WERI-Rb-1 (cell line): ENCODE measurements around the gene HIPK2.
A peak's percentile ranks its signal among the peaks of the same experiment; 100 is the strongest.

ENCODE experiments used
- DNase-seq: peaks from one replicate; pipeline ENCODE4 v3.0.0-alpha.2; 2020
- H3K27ac ChIP-seq: fragments of 250-450 bp; sonication (Bioruptor Pico); 2 replicates; pipeline ENCODE4 v1.5.1; 2020; ENCODE audit warnings: mild to moderate bottlenecking, moderate library complexity
- H3K27me3 ChIP-seq: fragments of 250-450 bp; sonication (Bioruptor Pico); 2 replicates; pipeline ENCODE4 v1.5.1; 2021; ENCODE audit warnings: mild to moderate bottlenecking, low read depth, moderate library complexity; ENCODE audit not compliant: insufficient read depth, severe bottlenecking
- H3K36me3 ChIP-seq: fragments of 250-450 bp; sonication (Bioruptor Pico); 2 replicates; pipeline ENCODE4 v1.5.1; 2020; ENCODE audit warnings: mild to moderate bottlenecking, moderate library complexity
- H3K4me3 ChIP-seq: 2 replicates; pipeline ENCODE4 v1.5.1; 2011; ENCODE audit warnings: low read depth, mild to moderate bottlenecking, control low read depth, low read length
- H3K9me3 ChIP-seq: fragments of 250-450 bp; sonication (Bioruptor Pico); 2 replicates; pipeline ENCODE4 v1.5.1; 2021; ENCODE audit warnings: mild to moderate bottlenecking, moderate library complexity; ENCODE audit not compliant: severe bottlenecking
- CTCF ChIP-seq: IDR thresholded peaks from 2 replicates; pipeline ENCODE4 v1.5.1; 2011; ENCODE audit warnings: low read depth, mild to moderate bottlenecking, control low read depth, inconsistent platforms, low read length

HIPK2 gene

GRCh38 chr7:139726485-139726869, 51.3 kb downstream of the HIPK2 start:
- DNase-seq: no peak
- H3K9me3 ChIP-seq: peaks cover 2% of the 10 kb centered on the region
- TF ChIP-seq CTCF: no peak
- H3K4me3 ChIP-seq: no peak overlapping the region
- peaks cover 10% of the 10 kb centered on the region for H3K36me3 ChIP-seq
- no peaks in the 10 kb centered on the region for H3K27me3 ChIP-seq
- H3K27ac ChIP-seq: 0 out of 2 replicates have a peak overlapping the region, but pooled peaks have one; percentile 1

DNA sequence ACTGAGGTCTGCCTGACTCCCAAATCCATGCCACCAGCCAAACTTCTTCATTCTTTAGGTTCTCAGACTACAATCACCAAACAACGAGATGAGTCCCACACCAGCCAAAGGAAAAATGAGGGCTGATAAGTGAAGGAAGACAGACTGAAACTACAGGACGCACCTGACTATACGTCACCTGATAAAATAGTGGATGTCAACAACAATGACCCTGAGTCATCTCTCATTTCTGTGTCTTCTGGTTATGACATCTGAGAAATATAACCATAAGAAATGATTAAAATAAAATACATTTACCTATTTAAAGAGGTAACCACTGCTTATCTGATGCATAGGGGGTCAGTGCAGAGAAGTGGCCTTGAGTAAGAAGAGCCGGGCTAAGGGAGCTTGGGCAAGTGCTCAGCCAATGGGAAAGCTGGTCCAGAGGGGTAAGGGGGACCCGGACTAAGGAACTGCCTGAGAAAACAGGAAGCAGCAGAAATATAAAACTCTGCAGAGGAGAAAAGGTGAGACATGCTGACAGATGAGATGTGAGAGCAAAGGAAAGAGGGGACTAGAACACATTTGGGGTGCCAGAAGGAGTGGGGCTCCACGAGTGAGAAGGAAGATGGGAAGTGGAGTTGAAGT, 51.8 kb downstream of the HIPK2 start:
- Histone ChIP-seq H3K4me3 (no peak overlapping the region), H3K27ac (no peak overlapping the region), H3K36me3 (peaks cover 10% of the 10 kb centered on the region), H3K27me3 (no peaks in the 10 kb centered on the region), H3K9me3 (peaks cover 2% of the 10 kb centered on the region)
- DNase-seq: no peak
- TF ChIP-seq CTCF: no peak

GRCh38 chr7:139725077-139725476, 52.7 kb downstream of the HIPK2 start:
- Histone ChIP-seq H3K27ac (no peak overlapping the region), H3K36me3 (peaks cover 10% of the 10 kb centered on the region), H3K4me3 (no peak overlapping the region), H3K27me3 (no peaks in the 10 kb centered on the region), H3K9me3 (peaks cover 2% of the 10 kb centered on the region)
- no peak for TF ChIP-seq CTCF
- DNase-seq: no peak

DNA sequence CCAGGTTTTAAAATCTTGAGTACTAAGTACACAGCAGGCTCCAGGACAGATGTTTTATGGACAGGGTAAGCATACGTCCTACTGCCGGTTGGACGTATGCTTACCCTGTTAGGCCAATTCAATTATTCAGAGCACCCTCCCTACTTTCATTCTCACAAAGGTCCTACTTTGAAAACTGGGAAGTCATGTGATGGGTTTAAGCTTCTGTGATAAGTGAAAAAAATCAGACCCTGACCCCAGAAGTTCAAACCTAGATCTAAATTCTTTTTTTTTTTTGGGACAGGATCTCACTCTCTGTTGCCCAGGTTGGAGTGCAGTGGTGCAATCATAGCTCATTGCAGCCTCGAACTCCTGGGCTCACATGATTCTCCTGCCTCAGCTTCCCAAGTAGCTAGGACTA, 55.2 kb downstream of the HIPK2 start:
- DNase-seq: no peak
- no peaks in the 10 kb centered on the region for H3K9me3 ChIP-seq
- no peaks in the 10 kb centered on the region for H3K27me3 ChIP-seq
- H3K4me3 ChIP-seq: no peak overlapping the region
- no peak for TF ChIP-seq CTCF
- no peak overlapping the region for H3K27ac ChIP-seq
- H3K36me3 ChIP-seq: no peaks in the 10 kb centered on the region; the same call in 1 of the 2 replicates

GRCh38 chr7:139721821-139722220, 56.0 kb downstream of the HIPK2 start:
- TF ChIP-seq CTCF: no peak
- Histone ChIP-seq H3K9me3 (no peaks in the 10 kb centered on the region), H3K4me3 (no peak overlapping the region), H3K27me3 (no peaks in the 10 kb centered on the region), H3K27ac (no peak overlapping the region), H3K36me3 (peaks cover 6% of the 10 kb centered on the region)
- DNase-seq: no peak

DNA sequence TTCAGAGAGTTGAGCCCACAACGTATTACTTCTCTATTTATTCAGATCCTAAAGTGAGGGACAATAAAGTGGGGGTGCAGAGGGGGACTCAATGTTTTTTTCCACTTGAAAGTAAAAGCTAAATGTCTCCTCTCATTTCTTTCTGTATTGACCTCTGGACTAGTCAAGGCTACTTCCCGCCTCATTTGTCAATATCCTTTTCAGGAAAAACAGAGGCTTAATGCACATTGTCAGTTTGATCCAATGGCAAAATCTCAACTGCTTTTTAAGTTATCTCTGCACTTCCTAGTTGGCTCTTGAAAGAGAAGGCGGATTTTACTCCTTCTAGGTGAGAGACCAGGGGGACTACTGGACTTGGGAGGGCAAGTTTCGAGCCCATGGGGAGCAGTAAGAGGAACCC, 56.4 kb downstream of the HIPK2 start:
- Histone ChIP-seq H3K4me3 (no peak overlapping the region), H3K36me3 (peaks cover 10% of the 10 kb centered on the region), H3K27me3 (no peaks in the 10 kb centered on the region), H3K9me3 (no peaks in the 10 kb centered on the region), H3K27ac (no peak overlapping the region)
- no peak for DNase-seq
- no peak for TF ChIP-seq CTCF
